IMR-90 (cell line): ENCODE data around the gene CBR1. TPM values are rescaled to one million over a fixed set of nuclear protein-coding genes. Genes with fewer than 3 reads are reported as not detected.

Experiments used
- ATAC-seq: fragments of 200-7000 bp; cut with Tn5 transposase; 2 replicates; pipeline ENCODE4 v1.9.1; 2020; ENCODE audit warnings: low read depth, mild to moderate bottlenecking, moderate library complexity
- BruUV-seq: library from RNA; stranded (reverse); fragments of 400-500 nt; replicated peaks from 2 replicates; lab custom pipeline; 2021; lab: Mats Ljungman, UMichigan
- CTCF ChIA-PET: fragments of 300-600 bp; formaldehyde crosslinking; extraction: SDS; loops from one replicate; lab custom pipeline; 2021; ENCODE audit warnings: antibody characterized with exemption; lab: Yijun Ruan, JAX
- POLR2A ChIA-PET: fragments of 300-600 bp; sonication (Branson Sonifier 250); formaldehyde crosslinking; loops from one replicate; lab custom pipeline; 2022; ENCODE audit warnings: antibody characterized with exemption; ENCODE audit not compliant: unreplicated experiment; lab: Charles Lee
- DNase-seq: peaks from one replicate; pipeline ENCODE4 v3.0.0; 2013
- H2AFZ ChIP-seq: replicated peaks from 2 replicates; pipeline ENCODE3; 2013; ENCODE audit warnings: low read length, mild to moderate bottlenecking; ENCODE audit not compliant: poor library complexity
- H2AK5ac ChIP-seq: 2 replicates; pipeline ENCODE4 v1.6.1; 2013; ENCODE audit warnings: low read depth, low read length, inconsistent platforms
- H2AK9ac ChIP-seq: replicated peaks from 2 replicates; pipeline ENCODE3; 2013; ENCODE audit warnings: mild to moderate bottlenecking, low read depth, low read length, moderate library complexity; ENCODE audit not compliant: poor library complexity
- H2BK120ac ChIP-seq: 2 replicates; pipeline ENCODE4 v1.6.1; 2013; ENCODE audit warnings: low read depth, low read length, inconsistent platforms
- H2BK15ac ChIP-seq: 3 replicates; pipeline ENCODE4 v1.6.1; 2013; ENCODE audit warnings: low read depth, low read length, inconsistent platforms
- H2BK20ac ChIP-seq: 2 replicates; pipeline ENCODE4 v1.6.1; 2013; ENCODE audit warnings: low read depth, mild to moderate bottlenecking, inconsistent platforms, low read length, moderate library complexity
- H2BK5ac ChIP-seq: 2 replicates; pipeline ENCODE4 v1.6.1; 2013; ENCODE audit warnings: mild to moderate bottlenecking, low read depth, low read length, inconsistent platforms; ENCODE audit not compliant: poor library complexity, severe bottlenecking
- H3K14ac ChIP-seq: replicated peaks from 2 replicates; pipeline ENCODE4 v1.6.1; 2013; ENCODE audit warnings: low read depth, low read length, inconsistent platforms
- H3K18ac ChIP-seq: 2 replicates; pipeline ENCODE4 v1.6.1; 2013; ENCODE audit warnings: low read depth, low read length, control low read depth
- H3K23ac ChIP-seq: 2 replicates; pipeline ENCODE4 v1.6.1; 2013; ENCODE audit warnings: low read depth, low read length, inconsistent platforms
- H3K27ac ChIP-seq: 2 replicates; pipeline ENCODE4 v1.5.1; 2013; ENCODE audit warnings: mild to moderate bottlenecking, control low read depth, low read length; ENCODE audit not compliant: insufficient read depth
- H3K27me3 ChIP-seq: 2 replicates; pipeline ENCODE4 v1.6.1; 2013; ENCODE audit warnings: low read length; ENCODE audit not compliant: control insufficient read depth, insufficient read depth
- H3K36me3 ChIP-seq: 2 replicates; pipeline ENCODE4 v1.6.1; 2013; ENCODE audit warnings: low read length, mixed read lengths; ENCODE audit not compliant: control insufficient read depth, insufficient read depth
- H3K4ac ChIP-seq: 2 replicates; pipeline ENCODE4 v1.6.1; 2013; ENCODE audit warnings: low read depth, low read length, inconsistent platforms
- H3K4me1 ChIP-seq: 2 replicates; pipeline ENCODE4 v1.6.1; 2013; ENCODE audit warnings: low read length, mixed read lengths; ENCODE audit not compliant: control insufficient read depth, insufficient read depth
- H3K4me2 ChIP-seq: 2 replicates; pipeline ENCODE4 v1.6.1; 2013; ENCODE audit warnings: low read depth, mild to moderate bottlenecking, control low read depth, low read length, moderate library complexity
- H3K4me3 ChIP-seq: 2 replicates; pipeline ENCODE4 v1.5.1; 2013; ENCODE audit warnings: low read depth, mild to moderate bottlenecking, control low read depth, low read length, moderate library complexity; ENCODE audit not compliant: insufficient read depth
- H3K56ac ChIP-seq: 2 replicates; pipeline ENCODE4 v1.6.1; 2013; ENCODE audit warnings: low read length, inconsistent platforms; ENCODE audit not compliant: insufficient read depth; ENCODE audit errors: extremely low read depth
- H3K79me1 ChIP-seq, 2 experiments: 2 replicates each; pipeline ENCODE4 v1.6.1; 2013; ENCODE audit warnings: low read length in 2 of 2, inconsistent platforms in 1 of 2, low read depth in 1 of 2
- H3K9ac ChIP-seq: 2 replicates; pipeline ENCODE4 v1.6.1; 2013; ENCODE audit warnings: low read depth, low read length, control low read depth
- H3K9me1 ChIP-seq: 2 replicates; pipeline ENCODE4 v1.6.1; 2013; ENCODE audit warnings: low read length, inconsistent platforms; ENCODE audit not compliant: insufficient read depth
- H3K9me3 ChIP-seq: 2 replicates; pipeline ENCODE4 v1.6.1; 2013; ENCODE audit warnings: low read length; ENCODE audit not compliant: control insufficient read depth, insufficient read depth
- H4K20me1 ChIP-seq: 2 replicates; pipeline ENCODE4 v1.6.1; 2013; ENCODE audit warnings: low read length, inconsistent platforms; ENCODE audit not compliant: insufficient read depth
- H4K5ac ChIP-seq: 2 replicates; pipeline ENCODE4 v1.6.1; 2013; ENCODE audit warnings: mild to moderate bottlenecking, low read depth, low read length, control low read depth
- H4K8ac ChIP-seq, 2 experiments: 2 replicates each; pipeline ENCODE4 v1.6.1; 2013; ENCODE audit warnings: low read depth in 2 of 2, low read length in 2 of 2, control low read depth in 1 of 2, inconsistent platforms in 1 of 2
- H4K91ac ChIP-seq: 2 replicates; pipeline ENCODE4 v1.6.1; 2013; ENCODE audit warnings: low read depth, low read length, inconsistent platforms; ENCODE audit not compliant: insufficient read depth
- BHLHE40 ChIP-seq: fragments of 150-350 bp; IDR thresholded peaks from 2 replicates; pipeline ENCODE4 v1.6.1; 2016; ENCODE audit warnings: mild to moderate bottlenecking, low read depth, low read length
- CEBPB ChIP-seq: IDR thresholded peaks from 2 replicates; pipeline ENCODE4 v1.6.1; 2012; ENCODE audit warnings: low read depth, low read length, improper control_type of control experiment
- CHD1 ChIP-seq: IDR thresholded peaks from 2 replicates; pipeline ENCODE4 v1.6.1; 2012; ENCODE audit warnings: low read depth, low read length, improper control_type of control experiment
- FOS ChIP-seq: fragments of 150-350 bp; IDR thresholded peaks from 2 replicates; pipeline ENCODE4 v1.6.1; 2016; ENCODE audit warnings: low read depth, low read length
- MAFK ChIP-seq: IDR thresholded peaks from 2 replicates; pipeline ENCODE4 v1.6.1; 2012; ENCODE audit warnings: low read depth, low read length, improper control_type of control experiment
- MAZ ChIP-seq: IDR thresholded peaks from 2 replicates; pipeline ENCODE4 v1.6.1; 2012; ENCODE audit warnings: low read depth, mild to moderate bottlenecking, low read length, improper control_type of control experiment, moderate library complexity, borderline replicate concordance
- MXI1 ChIP-seq: IDR thresholded peaks from 2 replicates; pipeline ENCODE4 v1.6.1; 2012; ENCODE audit warnings: low read depth, mild to moderate bottlenecking, low read length, moderate library complexity, borderline replicate concordance
- NFE2L2 ChIP-seq: fragments of 150-350 bp; IDR thresholded peaks from 2 replicates; pipeline ENCODE4 v1.6.1; 2016; ENCODE audit warnings: low read depth, mild to moderate bottlenecking, low read length
- POLR2A ChIP-seq: IDR thresholded peaks from 2 replicates; pipeline ENCODE4 v1.6.1; 2012; ENCODE audit warnings: mild to moderate bottlenecking, low read depth, low read length
- RAD21 ChIP-seq: IDR thresholded peaks from 2 replicates; pipeline ENCODE4 v1.6.1; 2012; ENCODE audit warnings: low read length, improper control_type of control experiment
- RCOR1 ChIP-seq: IDR thresholded peaks from 2 replicates; pipeline ENCODE4 v1.6.1; 2012; ENCODE audit warnings: mild to moderate bottlenecking, low read length, improper control_type of control experiment; ENCODE audit not compliant: insufficient replicate concordance
- RFX5 ChIP-seq: IDR thresholded peaks from 2 replicates; pipeline ENCODE4 v1.8.0; 2012; ENCODE audit warnings: low read depth, mild to moderate bottlenecking, low read length, moderate library complexity
- SMC3 ChIP-seq: fragments of 150-350 bp; IDR thresholded peaks from 2 replicates; pipeline ENCODE4 v1.6.1; 2016; ENCODE audit warnings: low read depth, mild to moderate bottlenecking, antibody characterized with exemption, low read length, moderate library complexity
- WGBS, 2 experiments: methylation state at CpG; one replicate each; pipeline versions ENCODE4 v1.1.5 to v1.1.7; 2013; ENCODE audit warnings: missing lambda C conversion rate in 2 of 2; ENCODE audit not compliant: insufficient read length in 1 of 2; ENCODE audit errors: extremely low coverage in 2 of 2; 5-methylcytosine and 5-hydroxymethylcytosine counted together
- dilution Hi-C: fragments of 300-500 bp; cut with HindIII; formaldehyde crosslinking; loops from one replicate; pipeline ENCODE4 v1.14.3; 2018; ENCODE audit warnings: low sequenced_read_pairs; ENCODE audit not compliant: unreplicated experiment
- in situ Hi-C: fragments of 300-500 bp; cut with MboI; formaldehyde crosslinking; loops from 3 replicates; pipeline ENCODE4 v1.14.3; 2019; ENCODE audit warnings: low sequenced_read_pairs, inconsistent platforms, mixed read lengths
- intact Hi-C: fragments of 100-400 bp; cut with micrococcal nuclease; formaldehyde crosslinking; loops from 2 replicates; pipeline ENCODE4 v1.10.0; 2022
- polyA plus RNA-seq, 3 experiments: library from polyadenylated mRNA; depleted of rRNA; stranded (reverse); fragments of >200 nt; gene quantifications; 2 replicates each; pipeline ENCODE4 v1.2.3, GENCODE V29; 2012; ENCODE audit warnings: low replicate concordance in 1 of 3
- total RNA-seq: library from RNA; depleted of rRNA; stranded (reverse); fragments of >200 nt; gene quantifications from 2 replicates; pipeline ENCODE4 v1.2.3, GENCODE V29; 2012
- TF ChIP-seq, protein P1 (sequence below): conservative IDR thresholded peaks from 2 replicates; pipeline ENCODE4 v1.5.1; 2012; ENCODE audit warnings: mild to moderate bottlenecking, low read depth, low read length, improper control_type of control experiment
- TF ChIP-seq, protein P2 (sequence below): fragments of 150-350 bp; IDR thresholded peaks from 2 replicates; pipeline ENCODE4 v1.6.1; 2017; ENCODE audit warnings: mild to moderate bottlenecking, antibody characterized with exemption, low read length, low read depth

Gene CBR1
- total and polyA plus RNA-seq, 2 of the 4 experiments (the other 2 are of a cell fraction), result 122 to 222 TPM

DNA sequence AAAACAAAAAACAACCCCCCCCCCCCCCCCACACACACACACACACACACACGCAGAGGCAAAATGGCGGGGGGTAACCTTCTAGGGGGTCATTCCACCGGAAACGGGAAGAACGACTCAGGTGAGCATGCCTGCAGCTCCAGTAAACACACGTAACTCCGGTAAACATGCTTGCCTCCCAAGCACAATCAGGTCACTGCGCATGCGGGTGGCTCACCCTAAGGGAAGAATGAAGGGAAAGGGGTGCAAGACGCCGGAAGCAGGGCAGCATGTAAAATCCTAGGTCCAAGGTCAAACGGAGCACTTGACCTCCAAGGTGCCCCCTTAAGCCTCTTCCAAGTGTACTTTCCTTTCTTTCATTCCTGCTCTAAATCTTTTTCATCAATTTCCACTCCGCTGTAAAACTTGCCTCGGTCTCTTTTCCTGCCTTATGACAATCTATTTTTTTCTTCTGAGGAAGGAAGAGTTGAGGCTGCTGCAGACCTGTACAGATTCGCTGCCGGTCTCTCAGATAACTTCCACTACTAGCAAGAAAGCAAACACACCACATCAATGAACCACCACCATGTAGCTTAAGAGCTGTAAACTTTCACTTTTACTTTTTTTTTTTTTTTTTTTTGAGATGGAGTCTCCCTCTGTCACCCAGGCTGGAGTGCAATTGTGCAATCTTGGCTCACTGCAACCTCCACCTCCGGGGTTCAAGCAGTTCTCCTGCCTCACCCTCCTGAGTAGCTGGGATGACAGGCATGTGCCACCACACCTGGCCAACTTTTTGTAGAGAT lies 44.0 kb downstream of the CBR1 start:
- H2AK5ac ChIP-seq, result no peak overlapping the region; the same call in 1 of the 2 replicates
- no peak overlapping the region for H3K14ac ChIP-seq
- 0 out of 2 replicates have a peak, but pooled peaks cover 2% of the 10 kb centered on the region for H3K4me1 ChIP-seq
- no peak overlapping the region for H3K23ac ChIP-seq
- ChIA-PET POLR2A (no interaction called here), CTCF (interaction anchor here (0.6 to 1.7 kb wide), 9 partner anchors 12 to 405 kb away, joined by 3 to 6 read pairs (median 3); no protein-coding TSS in a partner anchor)
- H2BK120ac ChIP-seq, result no peak overlapping the region
- H3K4ac ChIP-seq, result no peak overlapping the region
- H3K4me2 ChIP-seq, result no peak overlapping the region
- H3K27ac ChIP-seq, result no peak overlapping the region
- H4K91ac ChIP-seq, result no peak overlapping the region
- no peak overlapping the region for H3K56ac ChIP-seq
- H2BK15ac ChIP-seq, result no peak overlapping the region
- H2AFZ ChIP-seq, result no peak overlapping the region
- no peak overlapping the region for H2BK5ac ChIP-seq
- H3K9ac ChIP-seq, result no peak overlapping the region
- H3K4me3 ChIP-seq, result no peak overlapping the region
- intact Hi-C loops, result loop anchor here (5.0 to 10.0 kb wide), 2 partner anchors 169 to 272 kb away; no protein-coding TSS in a partner anchor
- H3K36me3 ChIP-seq, result no peaks in the 10 kb centered on the region
- no peak overlapping the region for H4K8ac ChIP-seq
- no peak overlapping the region; the same call in 1 of the 2 replicates for H3K18ac ChIP-seq
- BruUV-seq, result no TSS peak
- peaks cover 3% of the 10 kb centered on the region for H3K27me3 ChIP-seq
- H3K79me1 ChIP-seq, result no peaks in the 10 kb centered on the region
- no peaks in the 10 kb centered on the region for H3K9me1 ChIP-seq
- no peaks in the 10 kb centered on the region for H4K20me1 ChIP-seq
- no peak overlapping the region; the same call in 1 of the 2 replicates for H4K5ac ChIP-seq
- DNase-seq (no peak), ATAC-seq (no peak)
- WGBS, 2 experiments, result 71 to 100% methylated on average over 1 to 2 of the region's 17 CpGs
- in situ Hi-C loops, result no loop called here
- dilution Hi-C loops, result no loop called here
- H3K9me3 ChIP-seq, result peaks cover 2% of the 10 kb centered on the region; the same call in 1 of the 2 replicates
- H2BK20ac ChIP-seq, result no peak overlapping the region
- H2AK9ac ChIP-seq, result peak overlapping the region; percentile 55
- TF ChIP-seq NFE2L2, result no peak
- no peak for TF ChIP-seq SMC3
- no peak for TF ChIP-seq RAD21
- no peak for TF ChIP-seq MXI1
- TF ChIP-seq RFX5, result no peak
- no peak for TF ChIP-seq POLR2A
- TF ChIP-seq RCOR1, result no peak
- no peak for TF ChIP-seq CHD1
- TF ChIP-seq, protein P1, sequence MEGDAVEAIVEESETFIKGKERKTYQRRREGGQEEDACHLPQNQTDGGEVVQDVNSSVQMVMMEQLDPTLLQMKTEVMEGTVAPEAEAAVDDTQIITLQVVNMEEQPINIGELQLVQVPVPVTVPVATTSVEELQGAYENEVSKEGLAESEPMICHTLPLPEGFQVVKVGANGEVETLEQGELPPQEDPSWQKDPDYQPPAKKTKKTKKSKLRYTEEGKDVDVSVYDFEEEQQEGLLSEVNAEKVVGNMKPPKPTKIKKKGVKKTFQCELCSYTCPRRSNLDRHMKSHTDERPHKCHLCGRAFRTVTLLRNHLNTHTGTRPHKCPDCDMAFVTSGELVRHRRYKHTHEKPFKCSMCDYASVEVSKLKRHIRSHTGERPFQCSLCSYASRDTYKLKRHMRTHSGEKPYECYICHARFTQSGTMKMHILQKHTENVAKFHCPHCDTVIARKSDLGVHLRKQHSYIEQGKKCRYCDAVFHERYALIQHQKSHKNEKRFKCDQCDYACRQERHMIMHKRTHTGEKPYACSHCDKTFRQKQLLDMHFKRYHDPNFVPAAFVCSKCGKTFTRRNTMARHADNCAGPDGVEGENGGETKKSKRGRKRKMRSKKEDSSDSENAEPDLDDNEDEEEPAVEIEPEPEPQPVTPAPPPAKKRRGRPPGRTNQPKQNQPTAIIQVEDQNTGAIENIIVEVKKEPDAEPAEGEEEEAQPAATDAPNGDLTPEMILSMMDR, result no peak
- no peak for TF ChIP-seq BHLHE40
- no peak for TF ChIP-seq MAZ
- TF ChIP-seq FOS, result no peak
- TF ChIP-seq, protein P2, sequence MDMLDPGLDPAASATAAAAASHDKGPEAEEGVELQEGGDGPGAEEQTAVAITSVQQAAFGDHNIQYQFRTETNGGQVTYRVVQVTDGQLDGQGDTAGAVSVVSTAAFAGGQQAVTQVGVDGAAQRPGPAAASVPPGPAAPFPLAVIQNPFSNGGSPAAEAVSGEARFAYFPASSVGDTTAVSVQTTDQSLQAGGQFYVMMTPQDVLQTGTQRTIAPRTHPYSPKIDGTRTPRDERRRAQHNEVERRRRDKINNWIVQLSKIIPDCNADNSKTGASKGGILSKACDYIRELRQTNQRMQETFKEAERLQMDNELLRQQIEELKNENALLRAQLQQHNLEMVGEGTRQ, result no peak
- TF ChIP-seq MAFK, result no peak
- TF ChIP-seq CEBPB, result no peak
